Neural crest cell (in vitro differentiated cells): ENCODE measurements around the gene JARID2. TPM values are rescaled to one million over a fixed set of nuclear protein-coding genes. Genes with fewer than 3 reads are reported as not detected.

Experiments
- DNase-seq: peaks from one replicate; pipeline ENCODE4 v3.0.0; 2021; ENCODE audit warnings: low read depth, mixed read lengths, low spot score
- H3K27ac Mint-ChIP-seq: one replicate; pipeline ENCODE4 v1.8.0; 2021; ENCODE audit warnings: mild to moderate bottlenecking, mixed read lengths; ENCODE audit not compliant: unreplicated experiment
- H3K27me3 Mint-ChIP-seq: 2 replicates; pipeline ENCODE4 v1.8.0; 2021; ENCODE audit warnings: low read depth, mild to moderate bottlenecking, mixed read lengths
- H3K36me3 Mint-ChIP-seq: 2 replicates; pipeline ENCODE4 v1.8.0; 2021; ENCODE audit warnings: low read depth, mild to moderate bottlenecking, mixed read lengths
- H3K4me1 Mint-ChIP-seq: 2 replicates; pipeline ENCODE4 v1.8.0; 2021; ENCODE audit warnings: mixed read lengths
- H3K4me3 Mint-ChIP-seq: one replicate; pipeline ENCODE4 v1.8.0; 2021; ENCODE audit warnings: mild to moderate bottlenecking, mixed read lengths
- H3K9me3 Mint-ChIP-seq: 2 replicates; pipeline ENCODE4 v1.8.0; 2021; ENCODE audit warnings: mixed read lengths
- CTCF ChIP-seq: fragments of 200-600 bp; sonication (generic); conservative IDR thresholded peaks from 2 replicates; pipeline ENCODE4 v1.5.0; 2021; ENCODE audit warnings: antibody characterized with exemption, mild to moderate bottlenecking
- total RNA-seq: library from RNA; stranded (reverse); gene quantifications from 2 replicates; pipeline ENCODE4 v1.2.1, GENCODE V29; 2021

JARID2 gene
- total RNA-seq, 1 donor from 2014 or later, result 33.9 TPM

- Mint-ChIP-seq H3K27ac (no peak overlapping the region), H3K36me3 (no peaks in the 10 kb centered on the region), H3K4me1 (peaks cover 23% of the 10 kb centered on the region), H3K4me3 (no peak overlapping the region), H3K27me3 (no peaks in the 10 kb centered on the region), H3K9me3 (no peaks in the 10 kb centered on the region)
- no peak for TF ChIP-seq CTCF
- no peak for DNase-seq
These were observed 235.8 kb downstream of the JARID2 start for GRCh38 chr6:15481390-15482291.

- Mint-ChIP-seq H3K4me1 (peaks cover 23% of the 10 kb centered on the region), H3K4me3 (no peak overlapping the region), H3K9me3 (no peaks in the 10 kb centered on the region)
These were observed 237.2 kb downstream of the JARID2 start for GRCh38 chr6:15483060-15483459.

GRCh38 chr6:15484140-15484539, 238.3 kb downstream of the JARID2 start:
- peaks cover 23% of the 10 kb centered on the region for H3K4me1 Mint-ChIP-seq
- no peak overlapping the region for H3K4me3 Mint-ChIP-seq
- no peak for TF ChIP-seq CTCF
- DNase-seq, result no peak
- no peaks in the 10 kb centered on the region for H3K27me3 Mint-ChIP-seq
- no peaks in the 10 kb centered on the region for H3K9me3 Mint-ChIP-seq
- peaks cover 5% of the 10 kb centered on the region for H3K36me3 Mint-ChIP-seq
- H3K27ac Mint-ChIP-seq, result no peak overlapping the region

More at GRCh38 chr6:15483060-15483459, 237.2 kb downstream of the JARID2 start:
- TF ChIP-seq CTCF, result no peak
- Mint-ChIP-seq H3K27me3 (no peaks in the 10 kb centered on the region), H3K27ac (no peak overlapping the region), H3K36me3 (peaks cover 2% of the 10 kb centered on the region)
- no peak for DNase-seq

GRCh38 chr6:15484821-15485220, 239.0 kb downstream of the JARID2 start:
- no peak overlapping the region for H3K27ac Mint-ChIP-seq
- no peak for DNase-seq
- TF ChIP-seq CTCF, result no peak
- no peaks in the 10 kb centered on the region for H3K27me3 Mint-ChIP-seq
- no peak overlapping the region for H3K4me3 Mint-ChIP-seq
- H3K9me3 Mint-ChIP-seq, result no peaks in the 10 kb centered on the region
- H3K4me1 Mint-ChIP-seq, result peaks cover 23% of the 10 kb centered on the region
- peaks cover 7% of the 10 kb centered on the region for H3K36me3 Mint-ChIP-seq

GRCh38 chr6:15485936-15486335, 240.1 kb downstream of the JARID2 start:
- TF ChIP-seq CTCF, result no peak
- H3K4me3 Mint-ChIP-seq, result no peak overlapping the region
- peaks cover 7% of the 10 kb centered on the region for H3K36me3 Mint-ChIP-seq
- H3K27me3 Mint-ChIP-seq, result no peaks in the 10 kb centered on the region
- no peak for DNase-seq
- H3K27ac Mint-ChIP-seq, result no peak overlapping the region
- H3K9me3 Mint-ChIP-seq, result no peaks in the 10 kb centered on the region
- peaks cover 22% of the 10 kb centered on the region for H3K4me1 Mint-ChIP-seq
